NCI-H1694 treated with DMSO at 0.1 percent for 48 hours (cell line): Measurements from ENCODE around the gene SCD5.

Experiments
- DNase-seq: peaks from one replicate; lab custom pipeline; 2025; lab: John Stamatoyannopoulos, UW

SCD5 gene

DNA sequence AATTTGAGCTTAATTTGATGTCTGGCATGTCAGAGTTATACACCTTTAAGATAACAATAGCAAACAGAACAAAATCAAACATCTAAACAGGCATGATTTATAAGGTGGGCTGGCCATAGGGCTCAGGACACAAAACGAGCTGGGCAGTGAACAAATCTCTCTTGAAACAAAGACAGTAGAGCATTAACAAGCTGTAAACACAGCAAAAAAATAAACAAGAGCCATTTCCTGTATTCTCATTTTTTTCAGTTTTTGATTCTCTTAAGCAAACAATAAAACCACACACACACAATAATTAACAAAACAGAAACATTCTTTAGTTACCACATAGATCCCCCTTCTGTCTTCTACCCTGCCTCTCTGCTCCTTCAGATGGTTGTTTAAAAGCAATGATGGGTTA is 168.5 kb downstream of the SCD5 start:
- DNase-seq = no peak

DNA sequence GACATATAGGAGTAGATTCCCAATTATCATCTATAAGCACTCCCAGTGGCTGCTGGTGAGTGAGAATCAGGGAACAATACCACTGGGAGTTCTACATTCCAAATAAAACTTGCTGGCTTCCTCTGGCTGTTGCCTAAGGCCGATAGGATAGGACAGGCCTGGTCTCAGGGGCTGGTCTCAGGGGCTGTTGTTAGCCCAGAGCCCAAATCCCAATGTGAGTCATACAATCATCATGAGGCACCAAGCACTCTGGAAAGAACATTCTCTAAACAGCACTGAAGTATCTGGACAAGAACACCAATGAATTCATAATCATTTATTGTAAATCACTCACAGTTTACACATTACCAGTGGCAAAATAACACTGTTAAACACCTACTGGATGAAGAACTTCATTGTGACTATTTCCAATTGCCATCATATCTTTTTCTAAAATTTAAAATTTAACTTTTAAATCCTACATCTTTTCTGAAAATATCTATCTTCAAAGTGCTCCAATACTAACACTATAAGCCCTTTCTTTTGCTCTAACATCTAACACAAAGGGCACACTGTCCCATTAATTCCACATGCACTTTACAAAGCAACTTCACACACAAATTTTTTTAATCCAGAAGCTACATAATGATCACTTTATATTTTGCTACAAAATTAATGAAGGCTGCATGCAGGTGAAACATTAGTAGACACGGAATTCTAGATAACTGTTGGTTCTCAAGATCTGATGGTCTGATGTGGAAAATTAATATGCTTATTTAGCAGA is 169.2 kb downstream of the SCD5 start:
- no peak for DNase-seq

GRCh38 chr4:82626251-82626868 is 172.2 kb downstream of the SCD5 start:
- DNase-seq = no peak

DNA sequence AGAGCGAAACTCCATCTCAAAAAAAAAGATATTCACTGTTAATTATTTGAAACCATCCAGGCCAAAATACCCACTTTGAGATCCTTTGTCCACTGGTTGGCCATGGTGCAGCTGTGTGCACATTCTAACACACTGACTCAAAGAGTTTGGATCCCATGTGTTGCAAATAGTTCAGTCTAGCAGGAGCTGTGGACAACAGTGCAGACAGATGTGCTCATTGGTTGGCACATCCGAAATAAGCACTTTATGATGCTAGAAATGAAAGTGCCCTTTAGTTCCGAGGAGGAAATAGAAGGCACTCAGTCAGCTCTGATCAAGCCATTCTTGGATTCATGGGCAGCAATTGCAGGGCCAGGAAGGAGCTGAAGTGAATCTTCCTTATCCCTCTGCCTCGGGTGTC is 173.8 kb downstream of the SCD5 start:
- DNase-seq = no peak

DNA sequence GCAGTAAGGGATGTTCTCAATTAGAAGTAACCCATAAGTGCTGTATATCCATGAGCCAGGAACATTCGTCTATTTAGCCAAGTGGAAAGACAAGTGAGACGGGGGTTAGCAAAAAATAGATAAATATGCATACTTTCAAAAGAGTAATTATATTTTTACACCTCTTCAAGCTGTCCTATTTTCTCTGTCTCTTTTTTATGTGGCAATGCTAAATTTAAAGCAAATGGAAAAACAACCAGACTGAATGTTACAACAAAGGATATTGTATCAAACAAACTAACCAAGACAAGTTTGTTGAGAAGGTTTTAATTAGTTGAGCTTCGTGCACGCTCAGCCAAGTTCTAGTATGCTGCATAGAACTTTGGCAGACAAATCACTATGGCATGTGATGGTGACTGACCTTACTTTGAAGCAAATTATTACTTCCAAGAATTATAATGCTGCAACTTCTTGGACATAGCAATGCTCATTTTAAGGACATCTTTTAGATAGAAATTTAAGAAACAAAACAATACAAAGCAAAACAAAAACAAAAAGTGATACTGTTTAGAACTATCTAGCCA is 175.4 kb downstream of the SCD5 start:
- DNase-seq = no peak

GRCh38 chr4:82621251-82621650 is 177.3 kb downstream of the SCD5 start:
- DNase-seq = no peak

DNA sequence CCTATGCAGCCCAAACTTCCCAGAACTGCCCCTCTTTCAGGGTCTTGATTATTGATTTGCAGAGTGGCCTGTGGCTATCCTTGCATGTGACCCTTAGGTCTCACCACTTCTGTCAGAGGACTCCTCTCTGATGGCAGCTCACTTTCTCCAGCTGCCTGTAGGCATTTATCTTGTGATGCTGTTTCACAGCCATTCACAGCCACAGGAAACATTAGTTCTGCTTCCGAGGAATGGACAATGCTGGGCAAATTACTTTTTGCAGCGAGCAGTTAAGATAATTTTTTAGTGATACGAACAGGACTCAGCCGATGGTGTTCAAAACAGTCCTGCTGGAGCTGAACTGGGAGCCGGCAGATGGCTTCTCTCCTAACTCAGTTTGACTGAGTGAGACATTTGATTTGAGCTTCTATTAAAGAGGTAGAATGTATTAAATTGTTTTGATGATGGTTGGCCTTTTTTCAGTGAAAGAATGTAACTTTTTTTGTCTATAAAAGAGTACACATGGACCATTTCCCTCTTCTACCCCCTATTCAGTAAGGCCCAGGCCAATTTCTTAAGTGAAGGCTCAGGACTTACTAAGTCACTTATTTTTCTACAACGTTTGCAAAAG is 178.4 kb downstream of the SCD5 start:
- DNase-seq = no peak

GRCh38 chr4:82618103-82618720 is 180.4 kb downstream of the SCD5 start:
- no peak for DNase-seq

DNA sequence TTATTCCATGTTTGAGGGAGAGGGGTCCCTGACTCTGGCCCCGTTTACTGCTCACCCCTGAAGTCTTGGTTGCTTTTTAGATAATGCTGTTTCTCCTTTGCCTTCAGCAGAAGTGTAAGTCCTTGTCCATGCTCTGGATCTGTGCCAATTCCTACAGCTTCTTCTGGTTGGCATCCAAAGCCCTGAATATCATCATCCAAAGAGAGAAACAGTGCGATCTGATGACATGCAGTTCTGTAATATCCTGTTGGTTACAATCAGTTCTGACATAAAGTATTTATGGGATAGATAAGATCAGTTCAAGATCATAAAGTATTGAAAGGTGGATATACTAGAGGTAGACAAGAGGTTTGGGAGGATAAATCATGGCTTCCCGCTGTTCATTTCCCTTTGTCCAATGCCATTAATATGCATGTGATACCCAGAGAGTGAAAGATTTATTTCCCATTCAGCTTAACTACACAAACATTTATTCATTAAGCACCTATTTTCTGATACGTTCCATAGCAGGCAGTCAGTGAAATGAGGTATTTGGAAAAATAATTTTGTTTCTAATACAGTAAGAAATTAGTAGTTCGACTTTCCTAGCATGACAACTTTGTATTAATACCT is 183.7 kb downstream of the SCD5 start:
- DNase-seq = no peak

DNA sequence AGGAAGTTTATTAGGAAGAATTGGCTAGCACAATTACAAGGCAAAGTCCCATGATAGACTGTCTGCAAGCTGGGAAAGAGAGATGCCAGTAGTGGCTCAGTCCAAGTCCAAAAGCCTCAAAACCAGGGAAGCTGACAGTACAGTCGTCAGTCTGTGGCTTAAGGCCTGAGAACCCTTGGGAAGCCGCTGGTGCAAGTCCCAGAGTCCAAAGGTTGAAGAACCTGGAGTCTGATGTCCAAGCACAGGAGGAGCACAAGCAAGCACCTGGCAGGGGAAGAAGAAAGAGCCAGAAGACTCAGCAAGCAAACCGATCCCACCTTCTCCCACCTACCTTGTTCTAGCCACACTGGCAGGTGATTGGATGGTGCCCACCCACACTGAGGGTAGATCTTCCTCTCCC is 185.5 kb downstream of the SCD5 start:
- no peak for DNase-seq

DNA sequence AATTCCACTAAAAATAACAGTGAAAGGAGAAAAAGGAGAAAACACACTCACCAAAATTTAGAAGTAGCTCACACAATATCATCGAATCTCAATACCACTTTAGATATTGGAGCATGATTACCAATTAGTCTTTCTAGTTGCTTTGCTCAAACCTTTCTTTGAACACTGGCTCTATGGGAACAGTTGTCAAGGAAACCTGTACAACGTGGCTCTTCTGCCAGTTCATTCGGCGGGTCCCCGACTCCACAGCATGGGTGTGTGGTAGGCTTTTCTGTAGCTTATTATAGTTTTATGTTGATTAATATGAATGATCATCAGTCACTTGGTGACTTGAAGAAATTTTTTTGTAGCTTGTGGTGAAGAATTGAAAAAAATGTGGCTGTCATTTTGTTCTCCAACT is 186.6 kb downstream of the SCD5 start:
- no peak for DNase-seq

GRCh38 chr4:82611527-82611926 is 187.1 kb downstream of the SCD5 start:
- DNase-seq = no peak

DNA sequence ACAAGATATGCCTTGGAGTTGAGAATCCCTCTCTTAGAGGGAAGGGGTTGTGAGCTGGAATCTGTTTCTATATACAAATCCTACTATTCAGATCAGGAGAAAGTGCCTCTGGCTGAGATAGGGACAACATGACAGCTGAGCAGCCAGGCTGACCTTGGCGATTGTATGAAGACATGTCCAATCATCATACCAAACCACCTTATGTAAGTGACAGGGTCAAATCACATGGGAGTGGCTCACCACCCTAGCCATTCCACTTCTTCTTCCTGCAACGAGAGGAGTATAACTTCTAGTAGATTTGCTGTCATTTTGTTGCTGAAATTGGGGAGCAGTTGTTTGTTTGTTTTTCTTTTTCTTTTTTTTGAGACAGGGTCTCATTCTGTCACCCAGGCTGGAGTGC is 188.6 kb downstream of the SCD5 start:
- no peak for DNase-seq

DNA sequence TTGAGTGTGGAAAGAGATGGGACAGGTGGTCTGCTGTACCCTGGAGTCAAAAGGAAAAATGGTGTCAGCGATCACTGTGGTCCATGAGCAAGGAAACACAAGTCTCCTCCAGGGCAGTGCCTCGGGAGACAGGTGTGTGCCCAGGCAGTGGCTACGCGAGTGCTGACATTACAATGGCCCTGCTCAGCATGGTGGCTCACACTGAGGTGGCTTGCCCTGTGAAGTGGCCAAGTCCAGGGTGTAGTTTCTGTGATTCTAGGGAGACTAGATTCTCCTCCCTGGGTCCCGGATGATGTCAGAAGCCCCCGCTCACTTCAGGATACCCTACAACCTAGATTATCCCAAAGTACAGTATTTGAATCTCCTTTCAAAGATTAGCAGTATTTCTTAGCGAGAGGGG is 192.0 kb downstream of the SCD5 start:
- no peak for DNase-seq

DNA sequence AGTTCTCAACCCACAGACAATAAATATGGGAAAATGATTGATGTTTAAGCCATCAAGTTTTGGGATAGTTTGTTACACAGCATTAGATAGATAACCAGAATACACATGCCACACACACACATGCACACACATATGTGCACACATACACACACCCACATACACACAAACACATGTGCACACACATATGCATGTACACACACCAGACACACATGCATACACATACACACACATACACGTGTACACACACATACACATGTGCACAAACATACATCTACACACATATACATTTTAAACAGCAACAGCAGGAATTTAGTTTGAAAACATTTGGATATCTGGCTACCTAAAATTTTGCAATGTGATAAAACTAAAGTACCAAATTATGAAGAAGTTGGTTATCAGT is 194.1 kb downstream of the SCD5 start:
- DNase-seq = no peak

DNA sequence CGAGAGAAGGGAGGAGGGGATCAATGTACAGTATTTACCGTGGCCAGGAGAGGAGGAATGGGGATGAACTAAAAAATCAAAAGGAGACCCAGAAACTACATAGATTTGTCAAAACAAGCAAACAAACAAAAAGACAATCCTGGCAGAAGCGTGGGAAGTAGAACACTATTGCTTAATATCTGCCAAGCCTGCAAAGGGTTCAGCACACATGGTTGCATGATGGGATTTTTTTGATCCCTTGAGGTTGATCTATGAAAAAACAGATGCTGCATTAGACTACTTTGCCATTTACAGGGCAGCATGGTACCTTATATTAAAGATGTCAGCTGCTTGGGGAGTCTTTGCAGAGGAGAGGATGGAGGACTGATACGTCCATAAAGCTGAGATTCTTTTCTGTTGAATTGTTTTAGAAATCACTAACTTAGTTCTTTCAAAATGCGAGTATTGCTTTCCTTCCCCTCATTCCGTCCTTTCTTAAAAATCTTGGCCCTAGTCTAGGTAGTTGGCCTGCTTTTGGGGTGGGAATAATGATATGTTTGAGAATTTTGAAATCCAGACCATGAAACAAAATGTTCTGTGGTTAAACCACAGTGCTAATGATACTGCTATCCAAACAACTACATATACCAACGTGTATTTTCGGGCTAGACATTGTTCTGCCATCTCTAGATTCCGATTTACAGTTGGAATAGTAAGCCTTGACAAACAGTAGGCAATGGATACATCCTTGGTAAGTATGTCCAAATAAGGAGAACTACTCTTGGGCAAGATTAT is 197.2 kb downstream of the SCD5 start:
- DNase-seq = no peak

GRCh38 chr4:82599336-82599735 is 199.3 kb downstream of the SCD5 start:
- DNase-seq = peak; percentile 4

DNA sequence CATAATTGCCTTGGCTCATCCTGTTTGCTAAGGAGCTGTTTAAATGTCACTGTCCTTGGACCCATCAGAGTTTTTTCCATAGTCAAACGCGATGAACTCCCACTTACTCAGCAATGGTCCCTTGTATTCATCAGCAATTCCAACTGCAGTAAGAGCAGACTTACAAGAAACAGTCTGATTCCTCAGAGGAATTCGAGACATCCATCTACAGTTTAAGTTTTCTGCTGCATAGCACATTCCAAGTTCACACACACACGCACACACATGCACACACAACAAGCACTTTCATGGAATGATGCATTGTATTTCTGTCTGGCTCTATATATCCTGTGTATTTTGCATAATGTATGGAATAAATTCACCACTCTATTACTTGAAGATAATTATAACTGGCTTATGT is 204.1 kb downstream of the SCD5 start:
- DNase-seq = no peak

DNA sequence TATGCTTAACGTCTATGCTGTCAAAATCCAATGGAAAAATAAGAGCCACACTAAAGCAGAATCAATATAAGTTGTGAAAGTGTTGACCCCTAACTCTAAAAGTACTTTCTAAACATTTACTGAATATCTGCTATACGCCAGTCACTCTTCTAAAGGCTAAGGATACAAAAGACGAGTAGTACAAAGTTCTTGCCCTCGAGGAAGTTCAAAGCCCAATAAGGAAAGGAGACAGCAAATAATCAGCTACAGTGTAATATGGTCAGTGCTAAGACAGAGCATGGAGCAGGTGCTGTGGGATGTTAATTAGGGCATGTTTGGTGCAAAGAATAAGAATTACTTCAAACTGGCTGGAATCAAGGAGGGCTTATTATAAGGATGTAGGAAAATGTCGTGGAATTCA is 205.2 kb downstream of the SCD5 start:
- no peak for DNase-seq

DNA sequence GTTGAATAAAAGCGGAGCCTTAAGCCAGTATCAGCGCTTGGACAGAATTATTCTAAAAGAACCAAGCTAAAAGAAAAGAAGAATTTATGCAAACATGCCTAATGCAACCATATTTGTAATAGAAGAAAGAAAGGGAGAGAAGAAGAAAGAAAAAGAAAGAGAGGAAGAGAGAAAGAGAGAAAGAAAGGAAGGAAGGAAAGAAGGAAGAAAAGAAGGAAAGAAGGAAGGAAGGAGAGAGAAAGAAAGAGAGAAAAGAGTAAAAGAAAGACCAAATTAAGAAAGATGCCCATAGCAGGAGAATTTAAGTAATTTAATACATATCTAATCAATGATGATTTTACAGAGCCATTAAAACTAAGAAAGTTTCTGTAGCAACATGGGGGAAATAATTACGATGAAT is 206.0 kb downstream of the SCD5 start:
- no peak for DNase-seq

DNA sequence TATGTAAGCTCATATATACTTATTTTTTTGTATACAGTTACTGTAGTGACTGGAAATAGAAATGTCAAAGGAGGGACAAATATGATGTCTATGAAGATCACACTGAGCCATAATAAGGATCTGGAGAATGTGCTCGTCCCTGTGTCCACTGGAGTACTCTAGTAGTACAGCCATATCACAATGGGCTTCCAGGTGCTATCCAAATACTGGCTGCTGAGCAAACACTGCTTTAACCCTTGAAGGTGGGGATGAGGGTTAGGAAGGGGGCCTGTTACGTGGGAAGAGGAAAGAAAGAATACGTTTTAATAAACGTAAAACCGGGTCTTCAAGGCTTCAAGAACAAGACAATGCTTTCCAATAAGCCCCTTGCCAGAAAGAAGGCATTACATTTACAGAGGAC is 207.0 kb downstream of the SCD5 start:
- no peak for DNase-seq

GRCh38 chr4:82589756-82590155 is 208.8 kb downstream of the SCD5 start:
- DNase-seq = no peak
